Measurements from ENCODE around the gene ETV6.

ETV6 gene

DNA sequence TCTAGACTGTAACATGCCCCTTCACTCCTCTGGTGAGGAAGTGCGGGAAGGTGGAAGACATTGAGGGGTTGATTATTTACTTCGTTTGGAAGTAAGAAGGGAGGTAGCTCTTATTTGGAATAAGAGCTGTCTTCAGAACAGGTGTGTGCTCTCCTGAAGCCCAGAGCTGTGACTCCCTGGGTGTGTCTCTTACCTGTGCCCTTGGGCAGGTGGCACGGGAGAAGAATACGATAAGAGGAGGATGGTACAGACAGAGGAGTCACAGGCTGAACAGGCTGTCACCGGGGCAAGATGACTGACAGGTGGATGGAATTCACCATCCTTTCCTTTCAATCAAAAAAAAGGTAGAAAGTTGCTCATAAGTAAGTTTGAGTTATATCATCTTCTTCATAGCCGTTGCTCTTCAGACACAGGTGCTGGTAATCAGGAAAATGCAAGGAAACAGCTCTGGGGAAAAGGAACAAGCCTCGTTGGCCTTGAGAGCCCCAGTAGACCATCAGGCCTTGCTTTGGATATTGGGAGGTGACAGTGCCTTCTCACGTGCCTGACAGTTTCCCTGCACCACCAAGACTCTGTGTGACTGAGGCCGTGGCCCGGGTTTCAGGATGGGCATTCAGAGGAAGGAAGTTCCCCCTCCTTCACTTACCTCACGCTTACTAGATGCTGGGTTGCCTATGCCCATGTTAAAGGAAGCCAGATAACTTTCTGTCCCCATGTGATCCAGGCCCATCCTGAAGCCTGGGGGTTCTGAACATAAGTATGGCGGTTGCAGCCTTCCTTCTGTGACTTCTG is 120.4 kb downstream of the ETV6 start:
- TF ChIP-seq, protein P1, sequence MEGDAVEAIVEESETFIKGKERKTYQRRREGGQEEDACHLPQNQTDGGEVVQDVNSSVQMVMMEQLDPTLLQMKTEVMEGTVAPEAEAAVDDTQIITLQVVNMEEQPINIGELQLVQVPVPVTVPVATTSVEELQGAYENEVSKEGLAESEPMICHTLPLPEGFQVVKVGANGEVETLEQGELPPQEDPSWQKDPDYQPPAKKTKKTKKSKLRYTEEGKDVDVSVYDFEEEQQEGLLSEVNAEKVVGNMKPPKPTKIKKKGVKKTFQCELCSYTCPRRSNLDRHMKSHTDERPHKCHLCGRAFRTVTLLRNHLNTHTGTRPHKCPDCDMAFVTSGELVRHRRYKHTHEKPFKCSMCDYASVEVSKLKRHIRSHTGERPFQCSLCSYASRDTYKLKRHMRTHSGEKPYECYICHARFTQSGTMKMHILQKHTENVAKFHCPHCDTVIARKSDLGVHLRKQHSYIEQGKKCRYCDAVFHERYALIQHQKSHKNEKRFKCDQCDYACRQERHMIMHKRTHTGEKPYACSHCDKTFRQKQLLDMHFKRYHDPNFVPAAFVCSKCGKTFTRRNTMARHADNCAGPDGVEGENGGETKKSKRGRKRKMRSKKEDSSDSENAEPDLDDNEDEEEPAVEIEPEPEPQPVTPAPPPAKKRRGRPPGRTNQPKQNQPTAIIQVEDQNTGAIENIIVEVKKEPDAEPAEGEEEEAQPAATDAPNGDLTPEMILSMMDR (IDR thresholded peaks at IDR 0.05; ENCODE audit: low read depth, low read length) = no peak
- Histone ChIP-seq H3K4me3 (ENCODE audit: low read depth, low read length) (no peak overlapping the region), H3K27ac (no peak overlapping the region), H3K27me3 (ENCODE audit: insufficient read depth, low read depth, severe bottlenecking) (no peaks in the 10 kb centered on the region), H3K36me3 (no peaks in the 10 kb centered on the region), H3K9me3 (ENCODE audit: severe bottlenecking) (no peaks in the 10 kb centered on the region)
- DNase-seq = no peak

DNA sequence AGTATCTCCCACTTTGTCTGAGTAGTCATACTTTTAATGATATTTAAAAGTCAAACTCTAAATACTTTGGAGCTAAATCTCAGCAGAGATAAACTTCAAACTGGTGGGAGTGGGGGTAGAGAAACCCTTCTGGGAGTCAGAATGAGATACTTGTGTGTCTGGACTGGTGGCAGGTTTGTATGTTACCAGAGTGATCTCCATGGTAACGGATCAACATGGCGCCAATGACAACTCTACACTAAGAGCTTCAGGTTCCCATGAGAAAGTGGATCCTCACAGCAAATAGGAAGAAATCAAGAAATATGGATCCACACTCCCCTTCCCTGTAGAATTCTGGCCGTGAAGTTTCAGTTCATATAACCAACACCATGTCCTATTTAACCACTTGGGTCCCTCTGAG is 121.9 kb downstream of the ETV6 start:
- no peak for DNase-seq
- Histone ChIP-seq H3K4me3 (ENCODE audit: low read depth, low read length) (no peak overlapping the region), H3K27ac (no peak overlapping the region), H3K9me3 (ENCODE audit: severe bottlenecking) (no peaks in the 10 kb centered on the region), H3K27me3 (ENCODE audit: insufficient read depth, low read depth, severe bottlenecking) (no peaks in the 10 kb centered on the region), H3K36me3 (no peaks in the 10 kb centered on the region)
- TF ChIP-seq, protein P1 (IDR thresholded peaks at IDR 0.05; ENCODE audit: low read depth, low read length) = no peak

GRCh38 chr12:11771895-11772502 is 122.5 kb downstream of the ETV6 start:
- H3K27ac ChIP-seq = no peak overlapping the region

DNA sequence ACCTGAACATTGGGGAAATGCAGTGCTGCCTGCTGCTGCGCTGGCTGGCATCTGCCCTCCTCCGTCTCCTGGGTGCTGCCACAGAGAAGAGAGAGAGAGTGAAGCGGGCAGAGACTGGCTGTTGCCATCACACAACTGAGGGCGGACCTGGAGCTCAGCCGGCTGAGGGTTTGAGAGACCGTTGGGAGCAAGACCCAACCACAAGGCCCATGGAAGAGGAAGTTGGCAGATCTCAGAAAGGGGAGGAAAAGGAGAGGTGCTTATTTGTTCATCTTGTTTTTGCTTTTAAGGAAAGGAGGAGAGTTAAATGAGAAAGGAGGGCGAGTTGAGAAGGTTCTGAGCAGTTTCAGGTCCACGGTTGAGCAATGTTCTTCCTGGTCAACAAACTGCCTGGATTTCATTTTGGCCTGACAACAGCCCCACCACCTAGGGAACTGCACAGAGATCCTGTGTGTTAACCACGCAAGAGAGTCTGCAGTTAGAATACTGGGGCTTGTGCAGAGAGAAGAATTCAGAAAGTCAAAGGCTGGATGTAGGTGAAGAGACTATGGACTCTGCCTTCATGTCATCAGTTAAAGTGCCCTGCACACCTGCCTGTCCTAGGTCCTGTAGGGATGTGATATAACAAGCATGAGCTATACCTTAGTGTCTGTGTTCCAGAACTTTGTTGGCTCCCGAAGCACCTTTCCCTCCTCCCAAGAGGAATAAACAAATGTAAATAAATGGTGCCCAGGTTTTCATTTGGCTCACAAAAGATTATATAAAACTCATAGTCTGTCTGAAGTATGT is 124.6 kb downstream of the ETV6 start:
- TF ChIP-seq, protein P1 (IDR thresholded peaks at IDR 0.05; ENCODE audit: low read depth, low read length) = no peak
- no peak overlapping the region for H3K4me3 ChIP-seq (ENCODE audit: low read depth, low read length)
- H3K36me3 ChIP-seq = no peaks in the 10 kb centered on the region
- H3K9me3 ChIP-seq (ENCODE audit: severe bottlenecking) = no peaks in the 10 kb centered on the region
- no peak overlapping the region for H3K27ac ChIP-seq
- H3K27me3 ChIP-seq (ENCODE audit: insufficient read depth, low read depth, severe bottlenecking) = no peaks in the 10 kb centered on the region
- no peak for DNase-seq

More at GRCh38 chr12:11771895-11772502, 122.5 kb downstream of the ETV6 start:
- Histone ChIP-seq H3K27me3 (ENCODE audit: insufficient read depth, low read depth, severe bottlenecking) (no peaks in the 10 kb centered on the region), H3K9me3 (ENCODE audit: severe bottlenecking) (no peaks in the 10 kb centered on the region), H3K4me3 (ENCODE audit: low read depth, low read length) (no peak overlapping the region), H3K36me3 (no peaks in the 10 kb centered on the region)
- no peak for DNase-seq
- TF ChIP-seq, protein P1 (IDR thresholded peaks at IDR 0.05; ENCODE audit: low read depth, low read length) = no peak

- H3K36me3 ChIP-seq = no peaks in the 10 kb centered on the region
- H3K27me3 ChIP-seq (ENCODE audit: insufficient read depth, low read depth, severe bottlenecking) = no peaks in the 10 kb centered on the region
- DNase-seq = no peak
- H3K9me3 ChIP-seq (ENCODE audit: severe bottlenecking) = no peaks in the 10 kb centered on the region
- H3K27ac ChIP-seq = no peak overlapping the region
- TF ChIP-seq, protein P1 (IDR thresholded peaks at IDR 0.05; ENCODE audit: low read depth, low read length) = no peak
- H3K4me3 ChIP-seq (ENCODE audit: low read depth, low read length) = no peak overlapping the region
These were observed 125.3 kb downstream of the ETV6 start for GRCh38 chr12:11774821-11775220.
